ENCODE measurements around the gene EPHA10. TPM values are rescaled to one million over a fixed set of nuclear protein-coding genes. Genes with fewer than 3 reads are reported as not detected.
"Not testable (repeated sequence)": the region's sequence is repeated elsewhere in the genome, so short reads cannot be mapped to it uniquely, and the experiment has no call there.

EPHA10 gene
- total RNA-seq, 1 donor from 2014 or later = 0.11 TPM

DNA sequence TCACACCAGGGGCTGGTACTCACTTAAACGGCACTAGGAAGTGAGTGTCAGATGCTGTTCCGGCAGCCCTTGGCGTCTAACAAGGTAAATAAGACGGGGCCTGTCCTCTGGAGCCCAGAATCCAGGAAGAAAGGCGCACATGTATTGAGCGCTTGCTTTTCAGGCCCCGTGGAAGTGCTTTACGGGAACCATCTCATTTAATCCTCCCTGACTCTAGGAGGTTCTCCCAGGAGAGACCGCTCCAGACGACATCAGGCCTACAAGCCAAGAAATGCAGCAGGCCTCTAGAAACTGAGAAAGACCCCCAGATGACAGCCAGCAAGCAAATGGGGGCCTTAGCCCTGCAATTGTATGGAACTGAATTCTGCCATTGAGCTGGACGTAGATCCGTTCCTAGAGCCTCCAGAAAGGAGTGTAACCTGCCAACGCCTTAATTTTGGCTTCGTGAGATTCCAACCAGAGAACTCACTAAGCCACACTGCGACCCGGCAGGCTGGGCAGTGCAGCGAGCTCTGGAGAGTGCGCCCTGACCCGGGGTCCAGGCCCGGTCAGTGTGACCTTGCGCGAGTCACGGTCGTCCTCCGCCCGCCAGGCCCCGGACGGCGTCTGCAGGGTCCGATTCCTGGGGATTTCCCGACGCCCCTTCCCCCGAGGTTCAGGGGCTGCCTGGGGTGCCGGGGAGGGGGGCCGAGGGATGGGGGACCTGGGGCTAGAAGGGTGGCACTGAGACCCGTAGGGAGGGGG is 28.2 kb upstream of the EPHA10 start:
- Histone ChIP-seq H3K4me3 (peak overlapping the region; percentile 68 to 84), H3K36me3 (no peaks in the 10 kb centered on the region), H3K9me3 (no peaks in the 10 kb centered on the region), H3K27ac (no peak overlapping the region), H3K4me1 (peaks cover 10 to 14% of the 10 kb centered on the region in 2 donors), H3K27me3 (no peaks in the 10 kb centered on the region)
- TF ChIP-seq, protein P1, sequence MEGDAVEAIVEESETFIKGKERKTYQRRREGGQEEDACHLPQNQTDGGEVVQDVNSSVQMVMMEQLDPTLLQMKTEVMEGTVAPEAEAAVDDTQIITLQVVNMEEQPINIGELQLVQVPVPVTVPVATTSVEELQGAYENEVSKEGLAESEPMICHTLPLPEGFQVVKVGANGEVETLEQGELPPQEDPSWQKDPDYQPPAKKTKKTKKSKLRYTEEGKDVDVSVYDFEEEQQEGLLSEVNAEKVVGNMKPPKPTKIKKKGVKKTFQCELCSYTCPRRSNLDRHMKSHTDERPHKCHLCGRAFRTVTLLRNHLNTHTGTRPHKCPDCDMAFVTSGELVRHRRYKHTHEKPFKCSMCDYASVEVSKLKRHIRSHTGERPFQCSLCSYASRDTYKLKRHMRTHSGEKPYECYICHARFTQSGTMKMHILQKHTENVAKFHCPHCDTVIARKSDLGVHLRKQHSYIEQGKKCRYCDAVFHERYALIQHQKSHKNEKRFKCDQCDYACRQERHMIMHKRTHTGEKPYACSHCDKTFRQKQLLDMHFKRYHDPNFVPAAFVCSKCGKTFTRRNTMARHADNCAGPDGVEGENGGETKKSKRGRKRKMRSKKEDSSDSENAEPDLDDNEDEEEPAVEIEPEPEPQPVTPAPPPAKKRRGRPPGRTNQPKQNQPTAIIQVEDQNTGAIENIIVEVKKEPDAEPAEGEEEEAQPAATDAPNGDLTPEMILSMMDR (IDR thresholded peaks at IDR 0.05) = no peak
- no peak for DNase-seq (ENCODE audit: low spot score in 2 of 2)
- intact Hi-C loops (cut with DNase I) = no loop called here

DNA sequence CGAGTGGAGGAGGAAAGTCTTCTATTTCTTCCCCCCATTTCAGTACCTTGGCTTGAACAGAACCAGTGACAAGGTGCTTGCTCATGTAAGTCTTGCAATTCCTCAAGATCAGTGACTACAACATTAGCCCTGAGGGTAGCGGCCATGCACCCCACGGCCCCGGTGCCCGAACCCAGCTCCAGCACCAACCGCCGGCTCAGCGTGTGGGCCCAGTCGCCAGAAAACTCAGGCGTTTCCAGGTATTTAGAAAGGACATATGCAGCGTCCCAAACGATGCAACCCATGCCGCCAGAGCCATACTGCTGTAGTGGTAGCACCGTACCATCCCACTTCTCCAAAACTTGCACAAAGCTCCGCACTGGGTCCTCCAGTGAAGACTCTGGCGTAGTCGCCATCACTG is 17.6 kb upstream of the EPHA10 start:
- no peaks in the 10 kb centered on the region for H3K9me3 ChIP-seq
- TF ChIP-seq, protein P1 (IDR thresholded peaks at IDR 0.05) = no peak
- H3K4me3 ChIP-seq = no peak overlapping the region
- H3K27ac ChIP-seq = no peak overlapping the region
- DNase-seq (ENCODE audit: low spot score in 2 of 2) = no peak
- no peaks in the 10 kb centered on the region for H3K36me3 ChIP-seq
- H3K27me3 ChIP-seq = no peaks in the 10 kb centered on the region
- H3K4me1 ChIP-seq = no peaks in the 10 kb centered on the region
- intact Hi-C loops (cut with DNase I) = no loop called here

DNA sequence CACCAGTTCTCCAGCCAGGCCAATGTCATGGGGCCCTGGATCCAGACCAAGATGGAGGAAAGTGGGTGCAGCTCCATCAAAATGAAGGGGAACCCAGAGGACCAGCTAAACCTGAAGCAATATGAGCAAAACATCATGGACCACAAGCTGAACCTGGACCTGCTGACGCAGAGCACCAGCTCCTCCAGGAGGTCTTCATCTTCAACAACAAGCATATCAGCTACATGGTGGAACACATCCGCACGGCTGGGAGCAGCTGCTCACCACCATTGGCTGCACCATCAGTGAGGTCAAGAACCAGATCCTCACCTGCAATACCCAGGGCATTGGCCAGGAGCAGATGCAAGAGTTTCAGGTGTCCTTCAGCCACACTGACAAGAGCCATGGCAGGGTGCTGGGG is 13.7 kb upstream of the EPHA10 start:
- Histone ChIP-seq H3K4me3 (no peak overlapping the region), H3K27ac (no peak overlapping the region), H3K4me1 (no peaks in the 10 kb centered on the region), H3K27me3 (no peaks in the 10 kb centered on the region), H3K36me3 (no peaks in the 10 kb centered on the region), H3K9me3 (no peaks in the 10 kb centered on the region)
- intact Hi-C loops (cut with DNase I) = no loop called here
- TF ChIP-seq, protein P1 (IDR thresholded peaks at IDR 0.05) = no peak
- no peak for DNase-seq (ENCODE audit: low spot score in 2 of 2)

DNA sequence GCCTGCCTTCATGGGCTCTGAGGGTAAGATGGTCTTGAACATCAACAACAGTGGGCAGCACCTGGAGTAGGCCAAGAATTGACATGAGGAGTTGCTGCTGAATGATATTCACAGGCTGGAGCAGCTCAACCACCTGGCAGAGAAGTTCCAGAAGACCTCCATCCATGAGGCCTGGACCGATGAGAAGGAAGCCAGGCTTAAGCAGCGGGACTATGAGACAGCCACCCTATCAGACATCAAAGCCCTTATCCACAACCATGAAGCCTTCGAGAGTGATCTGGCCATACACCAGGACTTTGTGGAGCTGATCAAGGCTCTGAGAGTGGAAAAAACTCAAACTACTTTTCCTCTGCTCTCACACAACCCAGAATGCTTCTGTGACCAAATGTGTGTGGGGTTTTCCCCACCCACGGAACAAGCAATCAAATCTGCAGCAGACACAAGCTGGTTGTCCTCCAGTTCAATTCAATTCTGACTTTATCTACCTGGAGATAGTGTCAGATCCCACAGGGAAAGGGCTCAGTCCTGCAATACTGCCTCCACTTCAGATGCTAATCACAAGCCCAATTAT is 12.1 kb upstream of the EPHA10 start:
- peak in 1 of 2 donors; percentile 25 for DNase-seq (ENCODE audit: low spot score in 2 of 2)
- no peaks in the 10 kb centered on the region for H3K4me1 ChIP-seq
- no peaks in the 10 kb centered on the region for H3K36me3 ChIP-seq
- H3K27ac ChIP-seq = no peak overlapping the region
- TF ChIP-seq, protein P1 (IDR thresholded peaks at IDR 0.05) = no peak
- intact Hi-C loops (cut with DNase I) = no loop called here
- H3K4me3 ChIP-seq = no peak overlapping the region
- H3K9me3 ChIP-seq = no peaks in the 10 kb centered on the region
- no peaks in the 10 kb centered on the region for H3K27me3 ChIP-seq

DNA sequence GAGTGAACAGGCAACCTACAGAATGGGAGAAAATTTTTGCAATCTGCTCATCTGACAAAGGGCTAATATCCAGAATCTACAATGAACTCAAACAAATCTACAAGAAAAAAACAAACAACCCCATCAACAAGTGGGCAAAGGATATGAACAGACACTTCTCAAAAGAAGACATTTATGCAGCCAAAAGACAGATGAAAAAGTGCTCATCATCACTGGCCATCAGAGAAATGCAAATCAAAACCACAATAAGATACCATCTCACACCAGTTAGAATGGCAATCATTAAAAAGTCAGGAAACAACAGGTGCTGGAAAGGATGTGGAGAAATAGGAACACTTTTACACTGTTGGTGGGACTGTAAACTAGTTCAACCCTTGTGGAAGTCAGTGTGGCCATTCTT is 6.5 kb upstream of the EPHA10 start:
- H3K36me3 ChIP-seq; H3K27ac ChIP-seq; intact Hi-C loops (cut with DNase I); H3K9me3 ChIP-seq; H3K4me3 ChIP-seq; H3K27me3 ChIP-seq; H3K4me1 ChIP-seq; DNase-seq (ENCODE audit: low spot score in 2 of 2): not testable (repeated sequence)

- Histone ChIP-seq H3K27ac (no peak overlapping the region), H3K27me3 (peaks cover 15% of the 10 kb centered on the region), H3K9me3 (no peaks in the 10 kb centered on the region), H3K4me3 (no peak overlapping the region), H3K36me3 (no peaks in the 10 kb centered on the region), H3K4me1 (no peaks in the 10 kb centered on the region)
- DNase-seq (ENCODE audit: low spot score in 2 of 2) = no peak
- intact Hi-C loops (cut with DNase I) = no loop called here
- TF ChIP-seq, protein P1 (IDR thresholded peaks at IDR 0.05) = no peak
Observed at GRCh38 chr1:37767488-37767887, 2.6 kb upstream of the EPHA10 start.
